H9 (cell line): ENCODE measurements around the gene VAV3. TPM values are rescaled to one million over a fixed set of nuclear protein-coding genes. Genes with fewer than 3 reads are reported as not detected.

Experiments used
- DNase-seq: peaks from one replicate; pipeline ENCODE4 v3.0.0-alpha.2; 2017
- H2AFZ ChIP-seq: one replicate; pipeline ENCODE4 v1.6.1; 2013; ENCODE audit warnings: mild to moderate bottlenecking, low read length, control low read depth, moderate library complexity
- H2AK5ac ChIP-seq: 2 replicates; pipeline ENCODE4 v1.6.1; 2013; ENCODE audit warnings: low read length, control low read depth, mixed read lengths; ENCODE audit not compliant: insufficient read length
- H2BK120ac ChIP-seq: one replicate; pipeline ENCODE4 v1.6.1; 2013; ENCODE audit warnings: low read depth, mild to moderate bottlenecking, low read length, control low read depth, inconsistent platforms; ENCODE audit not compliant: poor library complexity, severe bottlenecking
- H2BK12ac ChIP-seq: 2 replicates; pipeline ENCODE4 v1.6.1; 2013; ENCODE audit warnings: low read length, control low read depth, mixed read lengths, low read depth; ENCODE audit not compliant: insufficient read length
- H2BK15ac ChIP-seq: 2 replicates; pipeline ENCODE4 v1.6.1; 2013; ENCODE audit warnings: low read depth, low read length, control low read depth
- H2BK20ac ChIP-seq: one replicate; pipeline ENCODE4 v1.6.1; 2013; ENCODE audit warnings: low read depth, mild to moderate bottlenecking, low read length, control low read depth, inconsistent platforms; ENCODE audit not compliant: poor library complexity, severe bottlenecking
- H2BK5ac ChIP-seq: 2 replicates; pipeline ENCODE4 v1.6.1; 2013; ENCODE audit warnings: low read length, control low read depth, mixed read lengths; ENCODE audit not compliant: insufficient read length
- H3K14ac ChIP-seq: 2 replicates; pipeline ENCODE4 v1.6.1; 2013; ENCODE audit warnings: low read length, control low read depth; ENCODE audit not compliant: insufficient read depth
- H3K18ac ChIP-seq: 2 replicates; pipeline ENCODE4 v1.6.1; 2013; ENCODE audit warnings: low read depth, mild to moderate bottlenecking, mixed read lengths, low read length, control low read depth; ENCODE audit not compliant: insufficient read length
- H3K23ac ChIP-seq: 2 replicates; pipeline ENCODE4 v1.6.1; 2013; ENCODE audit warnings: low read length, control low read depth, mixed read lengths, low read depth; ENCODE audit not compliant: insufficient read length
- H3K23me2 ChIP-seq: 2 replicates; pipeline ENCODE4 v1.6.1; 2013; ENCODE audit warnings: low read depth, mild to moderate bottlenecking, mixed read lengths, low read length, control low read depth; ENCODE audit not compliant: insufficient read length, poor library complexity, severe bottlenecking
- H3K27ac ChIP-seq: 2 replicates; pipeline ENCODE4 v1.5.1; 2013; ENCODE audit warnings: low read length, control low read depth, mixed read lengths, low read depth; ENCODE audit not compliant: insufficient read length
- H3K27me3 ChIP-seq: 2 replicates; pipeline ENCODE4 v1.6.1; 2013; ENCODE audit warnings: low read length, control low read depth, inconsistent platforms; ENCODE audit not compliant: insufficient read depth
- H3K4ac ChIP-seq: 2 replicates; pipeline ENCODE4 v1.6.1; 2013; ENCODE audit warnings: low read depth, mild to moderate bottlenecking, control low read depth, inconsistent platforms, low read length, moderate library complexity
- H3K4me1 ChIP-seq: 2 replicates; pipeline ENCODE4 v1.6.1; 2013; ENCODE audit warnings: low read length, control low read depth, inconsistent platforms; ENCODE audit not compliant: insufficient read depth
- H3K4me2 ChIP-seq: 2 replicates; pipeline ENCODE4 v1.6.1; 2013; ENCODE audit warnings: low read length, control low read depth, mixed read lengths; ENCODE audit not compliant: insufficient read length, insufficient read depth
- H3K56ac ChIP-seq: 2 replicates; pipeline ENCODE4 v1.6.1; 2013; ENCODE audit warnings: low read depth, mild to moderate bottlenecking, mixed read lengths, low read length, control low read depth; ENCODE audit not compliant: insufficient read length
- H3K79me1 ChIP-seq: 2 replicates; pipeline ENCODE4 v1.6.1; 2013; ENCODE audit warnings: low read depth, mild to moderate bottlenecking, moderate library complexity, low read length, control low read depth, inconsistent platforms; ENCODE audit not compliant: insufficient read depth, poor library complexity, severe bottlenecking
- H3K79me2 ChIP-seq: 2 replicates; pipeline ENCODE4 v1.6.1; 2013; ENCODE audit warnings: low read length, control low read depth, inconsistent platforms; ENCODE audit not compliant: insufficient read depth
- H3K9ac ChIP-seq: 2 replicates; pipeline ENCODE4 v1.6.1; 2013; ENCODE audit warnings: low read length, control low read depth, mixed read lengths; ENCODE audit not compliant: insufficient read length; ENCODE audit errors: extremely low read depth
- H3K9me3 ChIP-seq: one replicate; pipeline ENCODE4 v1.6.1; 2013; ENCODE audit warnings: low read depth, low read length, inconsistent platforms; ENCODE audit not compliant: control insufficient read depth
- H3T11ph ChIP-seq: one replicate; pipeline ENCODE4 v1.6.1; 2013; ENCODE audit warnings: mild to moderate bottlenecking, low read length, control low read depth, inconsistent platforms
- H4K20me1 ChIP-seq: one replicate; pipeline ENCODE4 v1.6.1; 2013; ENCODE audit not compliant: control insufficient read depth, insufficient read length, insufficient read depth
- H4K5ac ChIP-seq: 2 replicates; pipeline ENCODE4 v1.6.1; 2013; ENCODE audit warnings: low read depth, mild to moderate bottlenecking, mixed read lengths, low read length, control low read depth; ENCODE audit not compliant: insufficient read length
- H4K8ac ChIP-seq: replicated peaks from 2 replicates; pipeline ENCODE4 v1.6.1; 2013; ENCODE audit warnings: low read length, control low read depth, mixed read lengths, low read depth; ENCODE audit not compliant: insufficient read length
- H4K91ac ChIP-seq: 2 replicates; pipeline ENCODE4 v1.6.1; 2013; ENCODE audit warnings: low read depth, mild to moderate bottlenecking, moderate library complexity, mixed read lengths, low read length, control low read depth; ENCODE audit not compliant: insufficient read length
- H3K27ac Mint-ChIP-seq, 3 experiments: 2 replicates in 2 of 3; 3 replicates in 1 of 3; pipeline ENCODE4 v1.8.0; 2020 to 2021; ENCODE audit warnings: mixed read lengths in 3 of 3, mild to moderate bottlenecking in 1 of 3, moderate library complexity in 1 of 3
- H3K27me3 Mint-ChIP-seq: 2 replicates; pipeline ENCODE4 v1.8.0; 2021; ENCODE audit warnings: low read depth, mild to moderate bottlenecking, moderate library complexity, mixed read lengths
- H3K36me3 Mint-ChIP-seq, 3 experiments: 2 replicates in 2 of 3; 3 replicates in 1 of 3; pipeline ENCODE4 v1.8.0; 2020 to 2021; ENCODE audit warnings: low read depth in 3 of 3, mixed read lengths in 3 of 3; ENCODE audit not compliant: insufficient read depth in 1 of 3
- H3K4me1 Mint-ChIP-seq, 2 experiments: 2 replicates each; pipeline ENCODE4 v1.8.0; 2020; ENCODE audit warnings: mixed read lengths in 2 of 2
- H3K4me3 Mint-ChIP-seq, 2 experiments: 2 replicates in 1 of 2; 3 replicates in 1 of 2; pipeline ENCODE4 v1.8.0; 2020 to 2021; ENCODE audit warnings: mild to moderate bottlenecking in 2 of 2, mixed read lengths in 2 of 2, moderate library complexity in 1 of 2
- H3K9me3 Mint-ChIP-seq, 2 experiments: 2 replicates in 1 of 2; 3 replicates in 1 of 2; pipeline ENCODE4 v1.8.0; 2020; ENCODE audit warnings: mild to moderate bottlenecking in 2 of 2, mixed read lengths in 2 of 2, moderate library complexity in 1 of 2
- CTCF ChIP-seq: fragments of 200-600 bp; sonication (generic); conservative IDR thresholded peaks from 3 replicates; pipeline ENCODE4 v1.8.0; 2021; ENCODE audit warnings: antibody characterized with exemption, mild to moderate bottlenecking
- WGBS: extraction: QIAGEN DNeasy Blood & Tissue Kit; methylation state at CpG from one replicate; pipeline ENCODE4 v1.1.7; 2013; ENCODE audit warnings: missing lambda C conversion rate, low lambda C conversion rate, mixed read lengths; ENCODE audit not compliant: insufficient read length; ENCODE audit errors: extremely low coverage; 5-methylcytosine and 5-hydroxymethylcytosine counted together
- total RNA-seq: library from RNA; stranded (reverse); gene quantifications from 2 replicates; pipeline ENCODE4 v1.2.1, GENCODE V29; 2021

Gene VAV3
- total RNA-seq, 1 experiment from 2014 or later, result 5.1 TPM

GRCh38 chr1:108000620-108001111 is 35.7 kb upstream of the VAV3 start:
- no peak for DNase-seq
- Mint-ChIP-seq H3K27me3 (no peaks in the 10 kb centered on the region), H3K9me3 (peaks cover 0 to 2% of the 10 kb centered on the region in 2 experiments; a peak in 1 of 5 replicates), H3K27ac (no peak overlapping the region), H3K4me3 (no peak overlapping the region), H3K36me3 (no peaks in the 10 kb centered on the region), H3K4me1 (peaks cover 8 to 10% of the 10 kb centered on the region in 2 experiments)
- Histone ChIP-seq H4K91ac (no peak overlapping the region), H3K79me1 (no peaks in the 10 kb centered on the region), H3K4ac (no peak overlapping the region), H2AK5ac (no peak overlapping the region), H3T11ph (no peak overlapping the region), H2BK15ac (no peak overlapping the region), H3K23me2 (no peaks in the 10 kb centered on the region), H3K23ac (no peak overlapping the region), H3K79me2 (no peaks in the 10 kb centered on the region), H3K27me3 (no peaks in the 10 kb centered on the region), H4K5ac (no peak overlapping the region), H3K4me1 (no peaks in the 10 kb centered on the region), H3K9ac (no peak overlapping the region), H4K8ac (no peak overlapping the region), H2BK5ac (no peak overlapping the region), H3K9me3 (no peaks in the 10 kb centered on the region), H2BK120ac (no peak overlapping the region), H3K56ac (no peak overlapping the region), H3K14ac (no peak overlapping the region), H2AFZ (no peak overlapping the region), H2BK12ac (no peak overlapping the region), H4K20me1 (no peaks in the 10 kb centered on the region), H3K27ac (no peak overlapping the region), H3K4me2 (no peak overlapping the region), H3K18ac (no peak overlapping the region), H2BK20ac (no peak overlapping the region)
- no peak for TF ChIP-seq CTCF
- WGBS, result no CpG with 5 or more reads among the region's 2 CpGs
